ENCODE data around the gene AATK.

GRCh38 chr17:81092518-81093095 is 73.4 kb downstream of the AATK start:
- TF ChIP-seq CTCF (IDR thresholded peaks at IDR 0.05): no peak
- no peak for TF ChIP-seq POLR2A (IDR thresholded peaks at IDR 0.05)
